Measurements from ENCODE around the gene LCLAT1.
"Not testable (repeated sequence)": the region's sequence is repeated elsewhere in the genome, so short reads cannot be mapped to it uniquely, and the experiment has no call there.

Gene LCLAT1

GRCh38 chr2:30456106-30456505 lies 9.1 kb downstream of the LCLAT1 start:
- no peak for DNase-seq

- DNase-seq: no peak
These were observed 9.5 kb downstream of the LCLAT1 start for GRCh38 chr2:30456579-30456978.

- DNase-seq: no peak
These were observed 10.2 kb downstream of the LCLAT1 start for GRCh38 chr2:30457296-30457695.

- DNase-seq: no peak
These were observed 12.1 kb downstream of the LCLAT1 start for GRCh38 chr2:30459140-30459539.

GRCh38 chr2:30462131-30462857 lies 15.2 kb downstream of the LCLAT1 start:
- no peak for DNase-seq

GRCh38 chr2:30463535-30463934 lies 16.5 kb downstream of the LCLAT1 start:
- no peak for DNase-seq

GRCh38 chr2:30464544-30465170 lies 17.6 kb downstream of the LCLAT1 start:
- DNase-seq: no peak

GRCh38 chr2:30465171-30465545 lies 18.1 kb downstream of the LCLAT1 start:
- no peak for DNase-seq

GRCh38 chr2:30466216-30466615 lies 19.2 kb downstream of the LCLAT1 start:
- DNase-seq: no peak

GRCh38 chr2:30467062-30467826 lies 20.2 kb downstream of the LCLAT1 start:
- DNase-seq: not testable (repeated sequence)

- DNase-seq: no peak
These were observed 23.4 kb downstream of the LCLAT1 start for GRCh38 chr2:30470426-30470825.

GRCh38 chr2:30472326-30472725 lies 25.3 kb downstream of the LCLAT1 start:
- no peak for DNase-seq

GRCh38 chr2:30475542-30475941 lies 28.5 kb downstream of the LCLAT1 start:
- DNase-seq: no peak

GRCh38 chr2:30476636-30477035 lies 29.6 kb downstream of the LCLAT1 start:
- DNase-seq: no peak

GRCh38 chr2:30480703-30481322 lies 33.8 kb downstream of the LCLAT1 start:
- DNase-seq: no peak

- no peak for DNase-seq
These were observed 34.3 kb downstream of the LCLAT1 start for GRCh38 chr2:30481323-30481800.

GRCh38 chr2:30482011-30482410 lies 35.0 kb downstream of the LCLAT1 start:
- no peak for DNase-seq

- DNase-seq: no peak
These were observed 37.1 kb downstream of the LCLAT1 start for GRCh38 chr2:30484145-30484544.

GRCh38 chr2:30484995-30485394 lies 37.9 kb downstream of the LCLAT1 start:
- DNase-seq: no peak

- no peak for DNase-seq
These were observed 39.6 kb downstream of the LCLAT1 start for GRCh38 chr2:30486655-30487054.

GRCh38 chr2:30487603-30488002 lies 40.6 kb downstream of the LCLAT1 start:
- no peak for DNase-seq

GRCh38 chr2:30488012-30488659 lies 41.1 kb downstream of the LCLAT1 start:
- no peak for DNase-seq

GRCh38 chr2:30491225-30491624 lies 44.2 kb downstream of the LCLAT1 start:
- DNase-seq: no peak

All from CD4-positive, alpha-beta T cell treated with Interleukin-10 for 1 hour (primary cell).